H1 (cell line): ENCODE results near the gene GADD45A. TPM values are rescaled to one million over a fixed set of nuclear protein-coding genes. Genes with fewer than 3 reads are reported as not detected.

Source experiments
- ATF2 ChIP-seq: IDR thresholded peaks from 2 replicates; pipeline ENCODE4 v1.6.1; 2012; ENCODE audit warnings: low read length, inconsistent platforms
- BCL11A ChIP-seq, 2 experiments: IDR thresholded peaks; one replicate each; pipeline ENCODE4 v1.6.1; 2011; ENCODE audit warnings: low read depth in 2 of 2, low read length in 2 of 2, mild to moderate bottlenecking in 2 of 2
- RAD21 ChIP-seq, 2 experiments: IDR thresholded peaks in 1 of 2; conservative IDR thresholded peaks in 1 of 2; 2 replicates each; pipeline ENCODE4 v1.6.1; 2011; ENCODE audit warnings: low read depth in 2 of 2, low read length in 2 of 2, improper control_type of control experiment in 1 of 2, inconsistent platforms in 1 of 2, mild to moderate bottlenecking in 1 of 2, moderate library complexity in 1 of 2
- SP2 ChIP-seq: IDR thresholded peaks from 2 replicates; pipeline ENCODE4 v1.6.1; 2012; ENCODE audit warnings: mild to moderate bottlenecking, low read length, inconsistent platforms
- polyA plus RNA-seq, 7 experiments: library from polyadenylated mRNA; depleted of rRNA in 3 of 7; stranded (reverse) in 5 of 7; unstranded in 2 of 7; fragments of >200 nt in 5 of 7; fragments of 200-250 nt in 2 of 7; gene quantifications; 1 replicate in 5 of 7; 2 replicates in 1 of 7; 4 replicates in 1 of 7; pipeline versions ENCODE4 v1.2.1 to v1.2.3, GENCODE V29; 2011 to 2013; ENCODE audit warnings: missing spikeins in 2 of 7, mixed read lengths in 2 of 7
- total RNA-seq: library from RNA; stranded (reverse); fragmentation: NEBNext Ultra II Directional; extraction: Animal tissue kit (Norgen Biotek cat#: 25700); gene quantifications from 2 replicates; pipeline ENCODE4 v1.2.1, GENCODE V29; 2021

Gene GADD45A
- total and polyA plus RNA-seq, 2 of the 8 experiments (the other 6 are each of a cell fraction or from before 2014, with no cell fraction given) = 7.6 to 15.6 TPM

- TF ChIP-seq BCL11A (IDR thresholded peaks at IDR 0.05; ENCODE audit: low read depth in 2 of 2, low read length in 2 of 2) = no peak
- TF ChIP-seq SP2 = no peak
- no peak for TF ChIP-seq RAD21 (IDR thresholded peaks at IDR 0.05 in 1 of 2, conservative IDR thresholded peaks at IDR 0.05 in 1 of 2; ENCODE audit: low read depth in 2 of 2, low read length in 2 of 2)
- no peak for TF ChIP-seq ATF2
These were observed 32.2 kb upstream of the GADD45A start (continued) for GRCh38 chr1:67652800-67653199.
